Adrenal gland (tissue), 12 donors: ENCODE results near the gene TMEM255B. TPM values are rescaled to one million over a fixed set of nuclear protein-coding genes. Genes with fewer than 3 reads are reported as not detected.

Experiments used
- DNase-seq, 7 donors: peaks; one replicate each; pipeline ENCODE4 v3.0.0-alpha.2; 2019 to 2020
- H3K27ac ChIP-seq, 5 donors: fragments of 200-600 bp; sonication (generic) in 4 of 5; 1 replicate in 3 of 5; 2 replicates in 2 of 5; pipeline versions ENCODE4 v1.5.1 to v1.8.0; 2016 to 2020; ENCODE audit warnings: mild to moderate bottlenecking in 1 of 5
- H3K27me3 ChIP-seq: fragments of 200-600 bp; 2 replicates; pipeline ENCODE4 v1.8.0; 2021
- H3K36me3 ChIP-seq, 2 donors: fragments of 200-600 bp; replicated peaks in 1 of 2; 1 replicate in 1 of 2; 2 replicates in 1 of 2; pipeline versions ENCODE4 v1.5.1 to v1.8.0; 2018 to 2022
- H3K4me1 ChIP-seq, 2 donors: fragments of 200-600 bp; replicated peaks in 1 of 2; 1 replicate in 1 of 2; 2 replicates in 1 of 2; pipeline versions ENCODE4 v1.5.1 to v1.8.0; 2018 to 2021
- H3K4me3 ChIP-seq, 4 donors: fragments of 200-600 bp; sonication (generic) in 3 of 4; one replicate each; pipeline ENCODE4 v1.5.1; 2016 to 2018
- H3K9me3 ChIP-seq, 3 donors: fragments of 200-600 bp; sonication (generic) in 1 of 3; replicated peaks in 1 of 3; 1 replicate in 2 of 3; 2 replicates in 1 of 3; pipeline versions ENCODE4 v1.5.1 to v1.8.0; 2016 to 2021
- CTCF ChIP-seq, 6 experiments: fragments of 450-650 bp in 4 of 6; fragments of 200-600 bp in 2 of 6; sonication (generic) in 1 of 6; IDR thresholded peaks; 1 replicate in 5 of 6; 2 replicates in 1 of 6; pipeline versions ENCODE4 v1.5.1 to v1.8.0; 2016 to 2021; ENCODE audit warnings: antibody characterized with exemption in 6 of 6, mild to moderate bottlenecking in 2 of 6, moderate library complexity in 1 of 6
- POLR2A ChIP-seq, 2 donors: fragments of 450-650 bp; IDR thresholded peaks; one replicate each; pipeline ENCODE4 v1.6.1; 2017; ENCODE audit warnings: antibody characterized with exemption in 2 of 2, mild to moderate bottlenecking in 2 of 2, moderate library complexity in 1 of 2
- WGBS, 4 donors: extraction: QIAGEN DNeasy Blood & Tissue Kit in 2 of 4; methylation state at CpG; one replicate each; pipeline versions ENCODE4 v1.1.5 to v1.1.7; 2013 to 2017; 5-methylcytosine and 5-hydroxymethylcytosine counted together
- intact Hi-C, 2 donors: fragments of 100-400 bp; cut with DNase I; formaldehyde crosslinking; loops; one replicate each; pipeline versions ENCODE4 v1.14.1 to v1.15.0; 2022 to 2023
- polyA plus RNA-seq, 3 donors: library from polyadenylated mRNA; stranded (reverse); fragments of 200-250 nt in 2 of 3; fragments of 350-450 nt in 1 of 3; fragmentation: Illumina TruSeq in 1 of 3; extraction: RNeasy Lipid Tissue Mini Kit (QIAGEN cat#74804) in 1 of 3; gene quantifications; one replicate each; pipeline ENCODE4 v1.2.3, GENCODE V29; 2013 to 2014
- total RNA-seq, 9 donors: library from RNA; depleted of rRNA in 4 of 9; stranded (reverse); fragments of >200 nt in 4 of 9; fragments of 120-200 nt in 1 of 9; fragmentation: NEBNext Ultra II Directional in 1 of 9; extraction: Animal tissue kit (Norgen Biotek cat#: 25700) in 1 of 9; gene quantifications; one replicate each; pipeline versions ENCODE4 v1.1.0 to v1.2.4, GENCODE V29; 2013 to 2023
- donor health status: healthy with polysubstance abuse.
- donor health status: Bipolar disorder and iron deficiency.
- donor health status: DM: yes; HTN: yes; CAD: no.
- donor health status: DM: no; HTN: no; CAD: no.
- donor health status: DM: no; HTN: no; CAD: no.
- donor health status: DM: yes; HTN: yes; CAD: no.

TMEM255B gene
- total and polyA plus RNA-seq, 12 donors: 1.3 to 60.1 (median 17.2) TPM

DNA sequence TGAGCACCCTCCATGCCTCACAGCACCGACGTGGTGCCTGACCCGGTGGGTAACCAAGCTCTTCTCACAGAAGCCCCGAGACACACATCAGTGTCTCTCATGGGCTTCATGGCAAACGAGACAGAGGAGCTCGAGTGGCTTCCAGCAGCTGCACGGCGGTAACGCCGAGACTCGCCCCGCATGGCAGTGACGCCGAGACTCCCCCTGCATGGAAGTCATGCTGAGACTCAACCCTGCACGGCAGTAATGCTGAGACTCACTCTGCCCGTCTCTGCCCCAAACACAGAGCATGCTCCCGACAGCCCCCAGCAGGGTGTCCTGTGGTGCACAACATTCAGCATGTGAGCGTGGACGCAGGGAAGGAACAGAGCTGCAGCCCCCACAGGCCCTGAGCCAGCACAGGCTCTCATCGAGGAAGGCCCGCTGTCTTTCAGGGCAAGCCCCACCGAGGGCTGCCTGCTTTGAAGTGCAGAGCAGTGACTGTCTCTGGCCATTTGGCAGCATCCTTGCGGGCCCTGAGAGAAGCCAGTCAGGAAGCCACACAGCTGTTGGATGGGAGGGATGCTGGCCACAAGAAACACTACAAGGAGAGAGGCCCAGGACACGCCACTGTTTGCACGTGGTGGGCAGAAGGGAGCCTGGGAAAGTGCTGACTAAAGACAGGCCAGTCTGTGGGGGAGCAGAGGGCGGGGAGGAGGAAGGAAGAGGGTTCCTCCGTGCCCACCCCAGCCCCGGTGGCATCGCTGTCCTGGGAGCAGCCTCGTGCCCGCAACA is 95.4 kb downstream of the TMEM255B start:
- intact Hi-C loops: no loop called here
- Histone ChIP-seq H3K27ac (peak overlapping the region in 2 of 5 donors; percentile 6 to 50), H3K9me3 (no peaks in the 10 kb centered on the region), H3K27me3 (no peaks in the 10 kb centered on the region), H3K36me3 (no peaks in the 10 kb centered on the region), H3K4me1 (peaks cover 20 to 50% of the 10 kb centered on the region in 2 donors), H3K4me3 (no peak overlapping the region)
- 48 to 69% (median 63%) methylated on average over 9 to 31 of the region's 31 CpGs for WGBS, 4 donors
- peak in 6 of 7 donors; percentile 42 to 66 (median 49) for DNase-seq
- TF ChIP-seq POLR2A (IDR thresholded peaks at IDR 0.05): no peak
- TF ChIP-seq CTCF (IDR thresholded peaks at IDR 0.05): no peak

GRCh38 chr13:113855012-113855921 is 96.2 kb downstream of the TMEM255B start:
- intact Hi-C loops: no loop called here
- DNase-seq: peak in 3 of 7 donors; percentile 9 to 50 (median 14)

GRCh38 chr13:113855931-113856715 is 97.1 kb downstream of the TMEM255B start:
- H3K36me3 ChIP-seq: no peaks in the 10 kb centered on the region
- DNase-seq: peak in 3 of 7 donors; percentile 11 to 37 (median 11)
- TF ChIP-seq CTCF (IDR thresholded peaks at IDR 0.05) (no peak), POLR2A (IDR thresholded peaks at IDR 0.05) (no peak)
- H3K4me3 ChIP-seq: no peak overlapping the region
- H3K27ac ChIP-seq: no peak overlapping the region
- 68 to 89% (median 82%) methylated on average over 15 to 25 of the region's 25 CpGs for WGBS, 4 donors
- intact Hi-C loops: no loop called here
- no peaks in the 10 kb centered on the region for H3K9me3 ChIP-seq
- H3K27me3 ChIP-seq: no peaks in the 10 kb centered on the region
- peaks cover 20 to 58% of the 10 kb centered on the region in 2 donors for H3K4me1 ChIP-seq

More at GRCh38 chr13:113855012-113855921, 96.2 kb downstream of the TMEM255B start:
- peaks cover 20 to 52% of the 10 kb centered on the region in 2 donors for H3K4me1 ChIP-seq
- no peak overlapping the region for H3K4me3 ChIP-seq
- H3K9me3 ChIP-seq: no peaks in the 10 kb centered on the region
- WGBS, 4 donors: 78 to 87% (median 79%) methylated on average over 18 to 33 of the region's 33 CpGs
- H3K27ac ChIP-seq: peak overlapping the region in 1 of 5 donors; percentile 50
- H3K36me3 ChIP-seq: no peaks in the 10 kb centered on the region
- H3K27me3 ChIP-seq: no peaks in the 10 kb centered on the region
- TF ChIP-seq CTCF (IDR thresholded peaks at IDR 0.05) (no peak), POLR2A (IDR thresholded peaks at IDR 0.05) (no peak)
